ENCODE measurements around the gene CIROP. TPM values are rescaled to one million over a fixed set of nuclear protein-coding genes. Genes with fewer than 3 reads are reported as not detected.

The CIROP gene
- total and polyA plus RNA-seq, 12 donors = not detected

DNA sequence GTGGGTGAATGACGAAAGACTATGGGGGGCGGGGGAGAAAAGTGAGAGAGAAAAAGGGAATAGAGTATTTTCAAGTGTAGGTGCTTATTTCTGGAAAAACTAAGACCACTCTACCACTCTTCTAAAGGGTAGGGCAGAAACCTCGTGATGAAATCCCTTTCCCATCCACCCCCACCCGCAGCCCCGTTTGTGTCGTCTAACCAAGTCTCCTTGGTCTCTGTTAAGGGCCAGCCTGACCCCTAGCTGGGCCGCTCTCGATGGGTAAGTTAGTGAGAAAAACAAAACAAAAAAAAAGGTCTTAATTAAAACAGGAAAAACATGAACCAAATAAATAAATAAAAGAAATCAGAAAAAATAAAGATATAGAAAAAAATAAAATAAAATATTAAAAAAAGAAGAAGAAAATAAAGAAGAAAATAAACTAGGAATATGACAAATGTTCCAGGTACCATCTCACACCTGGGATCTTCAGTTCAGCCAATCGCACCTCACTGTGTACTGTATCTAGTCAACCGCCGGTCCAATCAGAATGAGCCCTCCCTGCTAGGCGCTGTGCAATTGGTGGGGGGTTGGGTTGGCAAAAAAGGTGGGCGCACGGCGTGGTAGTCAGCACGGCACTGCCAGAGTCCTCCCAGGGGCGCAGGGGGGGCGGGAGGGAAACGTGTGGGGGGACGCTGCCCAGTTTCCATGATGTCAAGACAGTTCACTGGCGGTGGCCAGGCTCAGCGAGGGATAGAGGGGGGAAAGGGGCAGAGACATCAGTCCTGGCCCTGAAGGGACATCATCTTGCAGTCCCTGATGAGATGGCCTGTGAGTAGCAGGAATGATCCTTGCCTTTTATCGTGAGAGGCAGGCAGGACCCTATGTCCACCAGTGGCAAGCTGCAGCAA lies 37.7 kb downstream of the CIROP start:
- peaks cover 10 to 45% of the 10 kb centered on the region in 2 donors for H3K4me1 ChIP-seq (replicated peaks in 1 of 2)
- H3K4me3 ChIP-seq = no peak overlapping the region
- H3K27me3 ChIP-seq = no peaks in the 10 kb centered on the region
- peak in 2 of 7 donors; percentile 12 to 54 for DNase-seq
- no peaks in the 10 kb centered on the region for H3K9me3 ChIP-seq (replicated peaks in 1 of 3)
- TF ChIP-seq, protein P1, sequence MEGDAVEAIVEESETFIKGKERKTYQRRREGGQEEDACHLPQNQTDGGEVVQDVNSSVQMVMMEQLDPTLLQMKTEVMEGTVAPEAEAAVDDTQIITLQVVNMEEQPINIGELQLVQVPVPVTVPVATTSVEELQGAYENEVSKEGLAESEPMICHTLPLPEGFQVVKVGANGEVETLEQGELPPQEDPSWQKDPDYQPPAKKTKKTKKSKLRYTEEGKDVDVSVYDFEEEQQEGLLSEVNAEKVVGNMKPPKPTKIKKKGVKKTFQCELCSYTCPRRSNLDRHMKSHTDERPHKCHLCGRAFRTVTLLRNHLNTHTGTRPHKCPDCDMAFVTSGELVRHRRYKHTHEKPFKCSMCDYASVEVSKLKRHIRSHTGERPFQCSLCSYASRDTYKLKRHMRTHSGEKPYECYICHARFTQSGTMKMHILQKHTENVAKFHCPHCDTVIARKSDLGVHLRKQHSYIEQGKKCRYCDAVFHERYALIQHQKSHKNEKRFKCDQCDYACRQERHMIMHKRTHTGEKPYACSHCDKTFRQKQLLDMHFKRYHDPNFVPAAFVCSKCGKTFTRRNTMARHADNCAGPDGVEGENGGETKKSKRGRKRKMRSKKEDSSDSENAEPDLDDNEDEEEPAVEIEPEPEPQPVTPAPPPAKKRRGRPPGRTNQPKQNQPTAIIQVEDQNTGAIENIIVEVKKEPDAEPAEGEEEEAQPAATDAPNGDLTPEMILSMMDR (IDR thresholded peaks at IDR 0.05) = no peak
- TF ChIP-seq POLR2A (IDR thresholded peaks at IDR 0.05) = no peak
- intact Hi-C loops (cut with DNase I) = loop anchor here (5.0 kb wide), 2 partner anchors 35 to 45 kb away; partner anchors contain the start of gene CIROP (in 1 of the 2)
- peak overlapping the region in 1 of 5 donors; percentile 1 for H3K27ac ChIP-seq
- WGBS, 4 donors = 79 to 83% (median 80%) methylated on average over 22 to 23 of the region's 23 CpGs
- peaks cover 0 to 67% of the 10 kb centered on the region in 2 donors for H3K36me3 ChIP-seq (replicated peaks in 1 of 2)

DNA sequence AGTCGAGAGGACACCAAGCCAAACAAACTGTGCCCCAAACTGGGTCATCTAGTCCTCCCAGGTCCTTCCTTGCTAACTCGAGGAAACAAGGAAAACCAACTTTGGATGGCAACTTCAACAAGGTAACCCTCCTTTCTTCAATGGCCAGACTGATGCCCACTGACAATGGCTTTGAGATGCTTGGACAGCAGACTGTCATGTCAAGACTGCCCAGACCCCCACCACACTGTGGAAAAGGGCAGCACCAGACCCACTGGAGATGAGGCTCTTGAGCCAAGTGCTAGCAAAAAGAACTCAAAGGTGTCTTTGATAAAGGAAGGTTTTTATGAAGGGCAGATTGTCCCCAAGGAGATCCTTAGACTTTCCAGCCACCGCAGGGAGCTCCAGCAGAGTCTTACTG lies 38.4 kb downstream of the CIROP start:
- Histone ChIP-seq H3K36me3 (replicated peaks in 1 of 2) (peaks cover 0 to 73% of the 10 kb centered on the region in 2 donors), H3K27ac (no peak overlapping the region), H3K27me3 (no peaks in the 10 kb centered on the region), H3K4me1 (replicated peaks in 1 of 2) (peaks cover 7 to 45% of the 10 kb centered on the region in 2 donors), H3K4me3 (no peak overlapping the region), H3K9me3 (replicated peaks in 1 of 3) (no peaks in the 10 kb centered on the region)
- 72 to 81% (median 75%) methylated on average over 3 of the region's 3 CpGs for WGBS, 4 donors
- DNase-seq = peak in 2 of 7 donors; percentile 11 to 43
- intact Hi-C loops (cut with DNase I) = loop anchor here (5.0 kb wide), 2 partner anchors 36 to 46 kb away; partner anchors contain the start of gene CIROP (in 1 of the 2)
- TF ChIP-seq, protein P1 (IDR thresholded peaks at IDR 0.05) = no peak
- no peak for TF ChIP-seq POLR2A (IDR thresholded peaks at IDR 0.05)

DNA sequence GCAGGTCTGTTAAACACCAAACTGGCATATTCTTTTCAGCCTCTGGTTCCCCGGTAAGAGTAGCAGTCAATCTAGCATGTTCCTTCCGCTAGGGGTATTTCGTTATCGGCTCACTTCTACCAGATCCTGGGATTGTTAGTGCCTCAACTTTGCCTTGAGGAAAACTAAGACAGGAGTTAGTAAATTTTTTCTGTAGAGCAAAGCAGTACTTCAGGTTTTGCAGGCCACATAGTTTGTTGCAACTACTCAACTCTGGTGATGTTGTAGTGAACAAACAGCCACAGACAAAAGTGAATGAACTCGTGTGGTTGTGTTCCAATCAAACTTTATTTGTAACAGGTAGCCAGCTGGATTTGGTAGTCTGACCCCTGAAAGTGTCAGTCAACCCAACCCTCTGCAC lies 41.2 kb downstream of the CIROP start:
- no peak overlapping the region for H3K4me3 ChIP-seq
- no peaks in the 10 kb centered on the region for H3K27me3 ChIP-seq
- peaks cover 4 to 23% of the 10 kb centered on the region in 2 donors for H3K4me1 ChIP-seq (replicated peaks in 1 of 2)
- H3K36me3 ChIP-seq (replicated peaks in 1 of 2) = peaks cover 0 to 99% of the 10 kb centered on the region in 2 donors
- intact Hi-C loops (cut with DNase I) = loop anchor here in 1 of 2 donors (5.0 kb wide), 1 partner anchor 39 kb away; the partner anchor contains the start of gene CIROP
- TF ChIP-seq POLR2A (IDR thresholded peaks at IDR 0.05) = no peak
- TF ChIP-seq, protein P1 (IDR thresholded peaks at IDR 0.05) = no peak
- WGBS, 4 donors = 87 to 92% (median 90%) methylated on average over 5 of the region's 5 CpGs
- peak in 3 of 7 donors; percentile 6 to 25 (median 7) for DNase-seq
- no peaks in the 10 kb centered on the region for H3K9me3 ChIP-seq (replicated peaks in 1 of 3)
- H3K27ac ChIP-seq = peak overlapping the region in 1 of 5 donors; percentile 4

DNA sequence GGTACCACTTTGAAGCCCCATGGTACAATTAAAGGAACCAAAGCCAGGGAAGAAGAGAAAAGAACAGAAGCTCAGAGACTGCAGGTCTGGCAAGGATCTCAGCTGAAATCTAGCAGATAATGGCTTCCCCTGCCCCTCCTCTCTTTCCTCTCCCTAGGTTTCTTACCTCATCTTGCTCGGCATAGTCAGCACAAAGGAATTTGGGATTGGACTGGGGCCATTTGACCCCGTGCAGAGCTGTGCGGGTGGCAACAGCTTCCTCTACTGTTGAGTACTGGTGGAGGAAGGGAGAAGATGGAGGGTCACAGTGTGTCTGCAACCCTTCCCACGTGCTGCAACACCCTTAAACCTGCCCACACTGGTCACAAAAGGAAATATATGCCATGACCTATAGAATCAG lies 42.8 kb downstream of the CIROP start:
- DNase-seq = peak; percentile 82 to 97 (median 93)
- no peaks in the 10 kb centered on the region for H3K27me3 ChIP-seq
- peaks cover 0 to 84% of the 10 kb centered on the region in 2 donors for H3K36me3 ChIP-seq (replicated peaks in 1 of 2)
- intact Hi-C loops (cut with DNase I) = loop anchor here in 1 of 2 donors (5.0 kb wide), 1 partner anchor 40 kb away; the partner anchor contains the start of gene CIROP
- peak overlapping the region; percentile 15 to 80 (median 73) for H3K27ac ChIP-seq
- no peak overlapping the region for H3K4me3 ChIP-seq
- TF ChIP-seq, protein P1 (IDR thresholded peaks at IDR 0.05) = no peak
- TF ChIP-seq POLR2A (IDR thresholded peaks at IDR 0.05) = no peak
- peaks cover 4 to 24% of the 10 kb centered on the region in 2 donors for H3K4me1 ChIP-seq (replicated peaks in 1 of 2)
- 7 to 25% (median 10%) methylated on average over 4 of the region's 4 CpGs for WGBS, 4 donors
- no peaks in the 10 kb centered on the region for H3K9me3 ChIP-seq (replicated peaks in 1 of 3)
